Tibial artery (tissue), 4 donors: ENCODE data around the gene TP53INP2.

Experiments used
- DNase-seq, 2 donors: peaks; one replicate each; pipeline ENCODE4 v3.0.0-alpha.2; 2019
- H3K27ac ChIP-seq, 2 donors: fragments of 200-600 bp; sonication (generic) in 1 of 2; 1 replicate in 1 of 2; 2 replicates in 1 of 2; pipeline ENCODE4 v1.5.1; 2018 to 2019; ENCODE audit warnings: mild to moderate bottlenecking in 1 of 2
- H3K27me3 ChIP-seq, 2 donors: fragments of 200-600 bp; sonication (generic) in 1 of 2; one replicate each; pipeline versions ENCODE4 v1.5.1 to v1.6.0; 2016 to 2019
- H3K36me3 ChIP-seq, 3 donors: fragments of 200-600 bp; sonication (generic) in 2 of 3; one replicate each; pipeline ENCODE4 v1.5.1; 2016 to 2019; ENCODE audit warnings: mild to moderate bottlenecking in 2 of 3
- H3K4me1 ChIP-seq, 4 donors: fragments of 200-600 bp; sonication (generic) in 2 of 4; 1 replicate in 3 of 4; 2 replicates in 1 of 4; pipeline ENCODE4 v1.5.1; 2016 to 2019
- H3K4me3 ChIP-seq, 2 donors: fragments of 200-600 bp; sonication (generic) in 1 of 2; 1 replicate in 1 of 2; 2 replicates in 1 of 2; pipeline ENCODE4 v1.5.1; 2018 to 2019; ENCODE audit warnings: mild to moderate bottlenecking in 2 of 2
- H3K9me3 ChIP-seq, 3 donors: fragments of 200-600 bp; sonication (generic) in 1 of 3; one replicate each; pipeline ENCODE4 v1.5.1; 2016 to 2019
- intact Hi-C: fragments of 100-400 bp; cut with DNase I; formaldehyde crosslinking; loops from one replicate; pipeline ENCODE4 v1.15.0; 2023; ENCODE audit warnings: low total_unique reads
- TF ChIP-seq, protein P1 (sequence below), 2 experiments: fragments of 200-600 bp in 1 of 2; fragments of 450-650 bp in 1 of 2; IDR thresholded peaks; one replicate each; pipeline ENCODE4 v1.5.1; 2017 to 2019; ENCODE audit warnings: antibody characterized with exemption in 2 of 2, mild to moderate bottlenecking in 1 of 2, moderate library complexity in 1 of 2

TP53INP2 gene

GRCh38 chr20:34744340-34744739 is 40.2 kb downstream of the TP53INP2 start:
- TF ChIP-seq, protein P1, sequence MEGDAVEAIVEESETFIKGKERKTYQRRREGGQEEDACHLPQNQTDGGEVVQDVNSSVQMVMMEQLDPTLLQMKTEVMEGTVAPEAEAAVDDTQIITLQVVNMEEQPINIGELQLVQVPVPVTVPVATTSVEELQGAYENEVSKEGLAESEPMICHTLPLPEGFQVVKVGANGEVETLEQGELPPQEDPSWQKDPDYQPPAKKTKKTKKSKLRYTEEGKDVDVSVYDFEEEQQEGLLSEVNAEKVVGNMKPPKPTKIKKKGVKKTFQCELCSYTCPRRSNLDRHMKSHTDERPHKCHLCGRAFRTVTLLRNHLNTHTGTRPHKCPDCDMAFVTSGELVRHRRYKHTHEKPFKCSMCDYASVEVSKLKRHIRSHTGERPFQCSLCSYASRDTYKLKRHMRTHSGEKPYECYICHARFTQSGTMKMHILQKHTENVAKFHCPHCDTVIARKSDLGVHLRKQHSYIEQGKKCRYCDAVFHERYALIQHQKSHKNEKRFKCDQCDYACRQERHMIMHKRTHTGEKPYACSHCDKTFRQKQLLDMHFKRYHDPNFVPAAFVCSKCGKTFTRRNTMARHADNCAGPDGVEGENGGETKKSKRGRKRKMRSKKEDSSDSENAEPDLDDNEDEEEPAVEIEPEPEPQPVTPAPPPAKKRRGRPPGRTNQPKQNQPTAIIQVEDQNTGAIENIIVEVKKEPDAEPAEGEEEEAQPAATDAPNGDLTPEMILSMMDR (IDR thresholded peaks at IDR 0.05) = no peak
- H3K36me3 ChIP-seq = peaks cover 36 to 90% (median 82%) of the 10 kb centered on the region in 3 donors
- H3K27me3 ChIP-seq = no peaks in the 10 kb centered on the region
- H3K27ac ChIP-seq = no peak overlapping the region
- no peak for DNase-seq
- no peaks in the 10 kb centered on the region for H3K9me3 ChIP-seq
- no peaks in the 10 kb centered on the region for H3K4me1 ChIP-seq
- H3K4me3 ChIP-seq = no peak overlapping the region
- intact Hi-C loops = no loop called here

DNA sequence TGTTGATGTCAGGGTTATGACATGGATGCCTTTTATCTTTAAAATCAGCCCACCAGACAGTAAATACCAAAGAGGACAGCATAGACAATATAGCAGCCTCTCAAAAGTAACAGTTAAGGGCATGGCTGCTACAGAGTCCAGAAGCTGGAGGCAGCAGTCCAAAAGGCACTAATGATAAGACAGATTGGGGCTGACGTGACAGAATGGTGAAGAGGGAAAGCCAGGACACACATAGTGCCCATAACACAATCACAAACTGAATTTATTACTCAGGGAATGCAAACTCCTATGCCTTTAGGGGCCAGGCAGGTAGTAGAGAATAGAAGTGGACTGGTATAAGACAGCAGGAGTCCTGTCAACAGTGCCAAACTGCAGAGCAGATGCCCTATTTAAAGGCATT is 40.7 kb downstream of the TP53INP2 start:
- H3K27ac ChIP-seq = no peak overlapping the region
- H3K9me3 ChIP-seq = no peaks in the 10 kb centered on the region
- H3K4me1 ChIP-seq = no peaks in the 10 kb centered on the region
- no peak for DNase-seq
- intact Hi-C loops = no loop called here
- no peaks in the 10 kb centered on the region for H3K27me3 ChIP-seq
- TF ChIP-seq, protein P1 (IDR thresholded peaks at IDR 0.05) = no peak
- no peak overlapping the region for H3K4me3 ChIP-seq
- H3K36me3 ChIP-seq = peaks cover 41 to 91% (median 82%) of the 10 kb centered on the region in 3 donors

GRCh38 chr20:34746674-34747073 is 42.5 kb downstream of the TP53INP2 start:
- TF ChIP-seq, protein P1 (IDR thresholded peaks at IDR 0.05) = no peak
- intact Hi-C loops = no loop called here
- Histone ChIP-seq H3K4me3 (no peak overlapping the region), H3K27ac (no peak overlapping the region), H3K4me1 (no peaks in the 10 kb centered on the region), H3K27me3 (no peaks in the 10 kb centered on the region), H3K9me3 (no peaks in the 10 kb centered on the region), H3K36me3 (peaks cover 45 to 89% (median 81%) of the 10 kb centered on the region in 3 donors)
- DNase-seq = no peak

DNA sequence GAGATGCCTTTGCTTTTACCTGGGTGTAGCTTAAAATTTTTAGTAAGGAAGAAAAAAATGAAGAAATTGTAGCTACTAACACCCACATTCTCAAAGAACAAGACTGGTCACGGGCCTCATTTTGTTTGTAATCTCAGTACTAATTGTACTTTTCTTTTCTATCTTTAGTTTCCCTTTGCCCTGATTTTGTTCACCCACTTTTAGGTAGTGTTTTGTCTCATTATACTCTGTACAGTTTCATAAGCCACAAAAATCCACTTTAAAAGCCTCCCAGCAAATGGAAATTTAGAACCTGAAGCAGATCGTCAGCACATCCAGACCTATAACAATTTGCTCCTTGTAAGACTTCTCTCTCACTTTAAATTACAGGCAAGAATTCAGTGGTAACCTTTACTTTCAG is 43.3 kb downstream of the TP53INP2 start:
- H3K36me3 ChIP-seq = peaks cover 38 to 89% (median 74%) of the 10 kb centered on the region in 3 donors
- intact Hi-C loops = no loop called here
- H3K4me3 ChIP-seq = no peak overlapping the region
- H3K27me3 ChIP-seq = no peaks in the 10 kb centered on the region
- no peak overlapping the region for H3K27ac ChIP-seq
- TF ChIP-seq, protein P1 (IDR thresholded peaks at IDR 0.05) = no peak
- no peak for DNase-seq
- H3K9me3 ChIP-seq = no peaks in the 10 kb centered on the region
- H3K4me1 ChIP-seq = no peaks in the 10 kb centered on the region

DNA sequence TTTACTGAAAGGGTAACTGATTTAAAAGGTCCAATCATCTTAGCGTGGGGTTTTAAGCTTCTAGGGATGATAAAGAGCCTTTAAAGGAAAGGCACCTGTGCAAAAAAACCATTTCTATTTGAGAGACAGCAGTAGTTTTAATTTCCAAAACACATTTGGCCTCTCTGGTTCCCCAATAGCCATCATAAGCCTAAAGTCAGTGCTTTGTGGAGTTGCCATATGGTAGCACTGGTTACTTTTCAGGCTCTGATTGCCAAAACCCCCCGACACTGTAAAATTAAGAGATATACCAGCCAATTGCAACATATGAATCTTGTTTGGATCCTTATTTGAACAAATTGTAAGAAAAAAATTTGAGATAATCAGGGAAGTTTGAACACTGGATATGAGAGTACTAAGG is 44.6 kb downstream of the TP53INP2 start:
- Histone ChIP-seq H3K4me3 (no peak overlapping the region), H3K4me1 (no peaks in the 10 kb centered on the region), H3K27me3 (no peaks in the 10 kb centered on the region), H3K9me3 (no peaks in the 10 kb centered on the region), H3K27ac (no peak overlapping the region), H3K36me3 (peaks cover 31 to 88% (median 68%) of the 10 kb centered on the region in 3 donors)
- no peak for DNase-seq
- TF ChIP-seq, protein P1 (IDR thresholded peaks at IDR 0.05) = no peak
- intact Hi-C loops = no loop called here

DNA sequence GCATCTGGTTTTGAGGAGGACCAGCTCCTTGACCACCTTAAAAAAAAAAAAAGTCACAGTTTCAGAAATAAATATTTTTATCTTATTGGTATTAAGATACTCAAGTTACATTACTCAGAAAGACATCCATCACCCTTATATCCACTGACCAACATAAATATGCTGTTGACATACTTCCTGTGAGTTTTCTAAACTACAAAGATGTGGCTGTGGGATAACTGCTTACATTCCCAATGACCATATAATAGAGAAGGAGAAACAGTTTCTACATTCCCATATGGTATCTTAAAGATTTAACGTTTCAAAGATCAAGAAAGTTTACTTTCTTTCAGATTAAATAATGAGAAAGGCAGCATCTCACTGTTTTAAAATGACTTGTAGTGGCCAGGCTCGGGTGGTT is 46.3 kb downstream of the TP53INP2 start:
- Histone ChIP-seq H3K27me3 (no peaks in the 10 kb centered on the region), H3K36me3 (peaks cover 48 to 88% (median 64%) of the 10 kb centered on the region in 3 donors), H3K4me3 (no peak overlapping the region), H3K4me1 (no peaks in the 10 kb centered on the region), H3K27ac (no peak overlapping the region), H3K9me3 (no peaks in the 10 kb centered on the region)
- intact Hi-C loops = no loop called here
- TF ChIP-seq, protein P1 (IDR thresholded peaks at IDR 0.05) = no peak
- no peak for DNase-seq
